LNCAP (cell line): ENCODE data around the gene BICD1.

ENCODE experiments used
- TF ChIP-seq, protein P1 (sequence below): fragments of 450-650 bp; IDR thresholded peaks from 2 replicates; pipeline ENCODE4 v1.5.1; 2017; ENCODE audit warnings: mild to moderate bottlenecking

BICD1 gene

DNA sequence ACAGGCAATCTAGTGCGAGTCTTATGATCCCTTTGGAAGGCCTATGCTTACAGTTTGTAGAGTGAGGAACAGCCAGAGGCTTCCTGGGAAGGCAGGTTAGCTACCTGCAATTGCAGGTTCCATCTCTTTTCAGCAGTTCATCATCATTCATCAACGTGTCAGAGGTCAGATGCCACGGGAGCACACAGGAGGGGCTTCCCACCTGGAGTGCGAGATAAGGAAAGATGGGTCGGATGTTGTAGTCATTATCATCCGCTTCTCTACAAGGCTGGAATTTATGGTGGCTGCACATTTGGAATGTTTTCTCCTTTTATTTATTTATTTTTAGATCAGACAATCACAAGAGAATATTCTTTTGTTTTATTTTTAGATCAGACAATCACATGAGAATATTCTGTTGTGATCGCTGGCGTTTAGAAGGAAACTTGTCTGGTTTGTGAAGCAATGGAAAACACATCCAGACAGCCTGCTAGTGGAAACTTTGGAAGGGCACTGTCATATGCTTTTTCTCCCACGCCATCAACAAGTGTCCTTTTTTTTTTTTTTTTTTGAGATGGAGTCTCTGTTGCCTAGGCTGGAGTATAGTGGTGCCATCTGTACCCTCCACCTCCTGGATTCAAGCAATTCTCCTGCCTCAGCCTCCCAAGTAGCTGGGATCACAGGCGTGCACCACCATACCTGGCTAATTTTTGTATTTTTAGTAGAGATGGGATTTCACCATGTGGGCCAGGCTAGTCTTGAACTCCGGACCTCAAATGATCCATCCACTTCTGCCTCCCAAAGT lies 1.9 kb upstream of the BICD1 start:
- TF ChIP-seq, protein P1, sequence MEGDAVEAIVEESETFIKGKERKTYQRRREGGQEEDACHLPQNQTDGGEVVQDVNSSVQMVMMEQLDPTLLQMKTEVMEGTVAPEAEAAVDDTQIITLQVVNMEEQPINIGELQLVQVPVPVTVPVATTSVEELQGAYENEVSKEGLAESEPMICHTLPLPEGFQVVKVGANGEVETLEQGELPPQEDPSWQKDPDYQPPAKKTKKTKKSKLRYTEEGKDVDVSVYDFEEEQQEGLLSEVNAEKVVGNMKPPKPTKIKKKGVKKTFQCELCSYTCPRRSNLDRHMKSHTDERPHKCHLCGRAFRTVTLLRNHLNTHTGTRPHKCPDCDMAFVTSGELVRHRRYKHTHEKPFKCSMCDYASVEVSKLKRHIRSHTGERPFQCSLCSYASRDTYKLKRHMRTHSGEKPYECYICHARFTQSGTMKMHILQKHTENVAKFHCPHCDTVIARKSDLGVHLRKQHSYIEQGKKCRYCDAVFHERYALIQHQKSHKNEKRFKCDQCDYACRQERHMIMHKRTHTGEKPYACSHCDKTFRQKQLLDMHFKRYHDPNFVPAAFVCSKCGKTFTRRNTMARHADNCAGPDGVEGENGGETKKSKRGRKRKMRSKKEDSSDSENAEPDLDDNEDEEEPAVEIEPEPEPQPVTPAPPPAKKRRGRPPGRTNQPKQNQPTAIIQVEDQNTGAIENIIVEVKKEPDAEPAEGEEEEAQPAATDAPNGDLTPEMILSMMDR, result no peak

DNA sequence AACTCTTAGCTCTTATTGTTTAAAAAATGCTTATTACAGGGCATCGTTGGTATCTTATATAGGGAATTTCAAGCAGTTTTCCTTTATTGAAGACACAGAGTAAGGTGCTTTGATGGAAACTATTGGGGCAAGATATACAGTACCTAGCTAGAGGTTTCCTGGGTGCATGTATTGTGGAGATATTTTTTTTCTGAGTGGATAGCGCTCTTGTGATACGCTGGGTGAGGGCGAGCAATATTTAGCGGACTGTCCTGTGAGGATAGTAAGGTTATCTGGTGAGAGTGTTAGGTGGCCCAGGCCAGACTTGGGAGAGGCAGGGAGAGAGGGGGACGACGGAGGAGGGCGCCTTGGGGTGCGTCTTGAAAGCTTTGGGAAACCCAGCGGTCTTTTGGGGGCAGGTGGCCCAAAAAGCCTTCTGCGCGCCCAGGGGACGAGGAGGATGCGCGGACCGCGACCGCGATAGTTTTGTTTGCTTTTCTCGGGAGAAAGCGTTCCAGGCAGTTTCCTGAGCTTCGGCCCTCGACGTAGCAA lies 596 bp upstream of the BICD1 start:
- TF ChIP-seq, protein P1, result no peak

DNA sequence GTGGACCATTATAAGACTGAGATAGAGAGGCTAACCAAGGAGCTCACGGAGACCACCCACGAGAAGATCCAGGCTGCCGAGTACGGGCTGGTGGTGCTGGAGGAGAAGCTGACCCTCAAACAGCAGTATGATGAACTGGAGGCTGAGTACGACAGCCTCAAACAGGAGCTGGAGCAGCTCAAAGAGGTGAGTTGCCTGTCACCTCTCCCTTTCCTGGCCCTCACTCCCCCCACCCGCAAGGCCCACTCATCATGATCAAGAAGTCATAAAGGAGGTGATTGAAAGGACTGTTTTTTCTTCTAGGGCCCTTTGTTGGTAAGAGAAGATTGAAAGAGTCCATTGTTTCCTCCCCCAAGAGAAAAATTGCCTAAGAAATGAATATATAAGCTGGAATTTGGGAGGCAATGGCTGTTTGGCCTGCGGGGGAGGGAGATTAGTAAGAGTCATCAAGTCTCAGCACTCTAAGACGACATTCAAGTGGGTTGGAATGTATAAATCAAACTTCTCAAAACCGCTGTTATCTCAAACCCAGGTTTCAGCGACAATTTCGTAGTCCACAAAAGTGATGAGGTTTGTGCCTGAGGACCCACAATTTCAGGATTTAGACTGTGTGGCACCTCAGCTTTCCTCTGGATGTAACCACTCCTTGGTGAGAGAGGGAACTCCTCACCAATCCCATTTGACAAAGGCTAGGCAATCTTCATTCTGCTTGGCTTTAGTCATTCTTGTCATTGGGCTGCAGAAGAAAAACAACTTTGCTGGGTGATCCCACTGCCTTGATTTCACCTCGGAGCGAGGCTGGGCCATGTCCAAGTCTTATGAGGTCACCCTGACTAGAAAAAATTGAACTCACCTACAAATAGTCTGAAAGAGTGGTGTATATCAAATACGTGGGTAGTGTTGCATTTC lies 966 bp downstream of the BICD1 start:
- TF ChIP-seq, protein P1, result no peak

DNA sequence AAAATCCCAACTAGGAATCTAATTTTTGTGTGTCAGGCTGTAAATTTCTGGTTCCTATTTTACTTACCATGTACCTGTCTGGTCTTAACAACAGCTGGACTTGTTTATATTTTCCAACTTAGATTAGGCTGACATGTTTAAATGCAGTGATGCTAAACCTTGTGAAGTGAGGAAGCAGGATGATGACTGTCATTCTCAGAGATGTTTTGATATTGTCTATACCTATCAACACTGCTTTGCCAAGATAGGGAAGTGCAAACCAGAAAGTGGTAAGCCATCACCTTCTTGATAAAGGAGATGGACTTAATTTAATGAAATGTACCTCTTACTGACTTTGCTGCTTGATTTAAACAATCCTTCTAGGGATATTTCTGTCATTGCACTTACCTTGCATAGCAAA lies 2.1 kb downstream of the BICD1 start:
- TF ChIP-seq, protein P1, result no peak

DNA sequence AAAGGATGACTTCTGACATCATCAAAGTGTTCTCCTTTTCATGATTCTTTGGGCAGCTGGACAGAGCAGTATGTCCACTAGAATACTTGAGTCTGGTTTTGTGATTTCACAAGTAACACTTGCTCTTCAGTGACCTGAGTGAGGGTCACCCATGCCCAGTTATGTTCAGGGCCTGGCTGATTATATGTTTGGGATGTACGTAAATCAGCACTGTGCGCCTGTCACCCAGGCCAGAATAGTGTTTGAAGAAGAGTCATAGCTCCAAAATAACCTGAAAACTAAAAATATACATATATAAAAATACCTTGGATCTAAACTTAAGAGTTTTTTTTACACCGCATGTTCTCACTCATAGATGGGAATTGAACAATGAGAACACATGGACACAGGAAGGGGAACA lies 3.8 kb downstream of the BICD1 start:
- TF ChIP-seq, protein P1, result no peak

DNA sequence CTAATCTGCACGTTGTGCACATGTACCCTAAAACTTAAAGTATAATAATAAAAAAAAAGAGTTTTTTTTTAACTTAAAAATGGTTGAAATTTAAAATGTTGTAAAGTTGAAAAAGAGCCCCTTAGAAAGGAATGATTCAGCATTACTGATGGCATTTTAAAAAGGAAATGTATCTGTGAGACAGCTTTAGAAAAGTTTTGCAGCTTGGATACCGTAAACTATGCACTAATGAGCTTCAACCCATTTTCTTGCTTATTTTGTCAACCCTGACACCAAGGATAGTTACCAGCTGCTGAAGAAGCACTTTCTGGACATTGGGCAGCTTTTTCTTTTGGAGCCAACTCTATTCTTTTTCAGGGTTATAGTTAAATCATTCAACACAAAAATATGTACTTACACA lies 4.3 kb downstream of the BICD1 start:
- TF ChIP-seq, protein P1, result no peak

DNA sequence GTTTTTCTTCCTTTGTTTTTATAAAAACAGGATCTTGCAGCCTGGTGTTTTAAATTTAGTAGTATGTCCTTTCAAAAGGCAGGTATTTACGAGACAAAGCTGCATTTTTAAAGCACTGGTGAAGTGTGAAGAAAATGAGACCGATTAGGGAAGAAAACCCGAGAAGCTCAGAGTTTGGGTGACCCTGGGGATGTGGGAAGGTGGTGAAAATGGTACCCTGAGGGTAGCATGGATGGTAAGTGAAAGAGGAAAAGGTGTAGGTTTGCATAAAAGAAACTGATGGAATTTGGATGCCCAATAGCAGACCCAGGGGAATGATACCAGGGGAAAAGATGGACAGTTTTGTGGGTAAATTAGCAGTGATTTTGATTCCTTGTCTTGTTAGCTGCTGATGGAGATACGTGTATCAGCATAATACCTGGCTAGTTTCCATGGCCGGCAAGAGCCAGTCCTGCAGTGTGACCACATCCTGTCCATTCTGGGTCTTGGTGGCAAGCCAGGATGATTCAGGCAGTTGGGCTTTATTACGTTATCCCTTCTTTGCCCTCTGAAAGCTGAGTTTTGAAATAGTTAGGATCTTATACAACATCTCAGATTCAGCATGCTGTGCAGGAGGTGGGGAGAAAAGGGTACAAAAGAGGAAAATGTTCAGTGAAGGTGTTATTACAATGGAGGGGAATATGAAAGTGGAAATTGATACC lies 8.9 kb downstream of the BICD1 start:
- TF ChIP-seq, protein P1, result no peak
